SK-N-MC (cell line): Measurements from ENCODE around the gene KIAA0825.
"Not testable (repeated sequence)": the region's sequence is repeated elsewhere in the genome, so short reads cannot be mapped to it uniquely, and the experiment has no call there.

Source experiments
- DNase-seq: peaks from one replicate; pipeline ENCODE4 v3.0.0-alpha.2; 2011; ENCODE audit warnings: low read depth, low spot score
- H3K27ac ChIP-seq: fragments of 200-600 bp; sonication (generic); 2 replicates; pipeline ENCODE4 v1.5.1; 2016; ENCODE audit warnings: mixed run types
- H3K36me3 ChIP-seq: fragments of 200-600 bp; sonication (generic); 2 replicates; pipeline ENCODE4 v1.6.1; 2017; ENCODE audit warnings: antibody characterized with exemption, low read length, mixed read lengths; ENCODE audit not compliant: insufficient read depth
- H3K4me3 ChIP-seq: fragments of 200-600 bp; sonication (generic); 2 replicates; pipeline ENCODE4 v1.5.1; 2016
- H3K9ac ChIP-seq: fragments of 200-600 bp; sonication (generic); 2 replicates; pipeline ENCODE4 v1.8.0; 2017; ENCODE audit warnings: mixed run types, mixed read lengths; ENCODE audit not compliant: insufficient read length
- H3K9me3 ChIP-seq: fragments of 200-600 bp; sonication (generic); 2 replicates; pipeline ENCODE4 v1.6.1; 2017; ENCODE audit warnings: low read depth, mild to moderate bottlenecking, antibody characterized with exemption, low read length, moderate library complexity, mixed read lengths
- EZH2 ChIP-seq: fragments of 200-600 bp; sonication (generic); IDR thresholded peaks from one replicate; pipeline ENCODE4 v1.6.1; 2017; ENCODE audit warnings: antibody characterized with exemption
- FOXP2 ChIP-seq: optimal IDR thresholded peaks from 2 replicates; pipeline ENCODE3; 2011; ENCODE audit warnings: mild to moderate bottlenecking, moderate library complexity; ENCODE audit not compliant: insufficient read depth; ENCODE audit errors: extremely low read length, control extremely low read depth
- POLR2AphosphoS5 ChIP-seq: IDR thresholded peaks from 2 replicates; pipeline ENCODE4 v1.6.1; 2012; ENCODE audit warnings: mild to moderate bottlenecking, low read depth, low read length, borderline replicate concordance

Gene KIAA0825

DNA sequence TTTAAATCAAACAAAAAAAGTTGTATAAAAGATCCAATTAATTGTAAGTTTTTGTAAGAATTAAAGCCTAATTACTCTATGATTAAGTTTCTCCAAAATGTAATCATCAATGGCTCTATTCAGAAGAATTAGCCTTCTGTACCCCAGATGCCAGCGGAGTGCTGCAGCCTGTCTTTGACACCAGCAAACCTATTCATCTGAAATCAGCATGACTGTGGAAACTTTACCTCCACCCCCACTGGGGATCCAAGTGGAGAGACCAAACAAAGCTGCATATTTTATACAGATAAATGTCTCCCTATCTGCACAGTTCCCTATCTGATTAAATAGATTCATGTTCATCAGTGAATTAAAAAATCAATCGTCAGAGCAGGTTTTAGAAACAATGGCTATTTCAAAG lies 426.8 kb downstream of the KIAA0825 start:
- H3K4me3 ChIP-seq = no peak overlapping the region
- no peaks in the 10 kb centered on the region for H3K9me3 ChIP-seq
- H3K9ac ChIP-seq = no peak overlapping the region
- no peak for DNase-seq
- no peak overlapping the region for H3K27ac ChIP-seq
- TF ChIP-seq FOXP2 = no peak
- TF ChIP-seq POLR2AphosphoS5 = no peak
- TF ChIP-seq EZH2 = no peak
- no peaks in the 10 kb centered on the region for H3K36me3 ChIP-seq

DNA sequence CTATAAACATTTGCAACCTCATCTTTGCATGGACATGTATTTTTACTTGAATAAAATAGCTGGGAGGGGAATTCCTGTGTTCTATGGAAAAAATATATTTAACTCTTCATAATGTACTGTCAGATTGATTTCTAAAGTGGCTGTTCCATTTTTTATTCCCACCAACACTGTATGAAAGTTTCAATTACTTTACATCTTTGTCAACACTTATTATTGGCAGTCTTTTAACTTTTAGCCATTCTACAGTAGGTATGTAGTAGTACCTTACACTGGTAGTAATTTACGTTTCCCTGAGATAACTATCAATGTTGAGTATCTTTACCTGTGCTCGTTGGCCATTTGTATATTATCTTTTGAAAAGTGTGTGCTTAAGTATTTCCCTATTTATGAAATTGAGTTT lies 429.7 kb downstream of the KIAA0825 start:
- Histone ChIP-seq H3K27ac (no peak overlapping the region), H3K9ac (no peak overlapping the region), H3K9me3 (no peaks in the 10 kb centered on the region), H3K4me3 (no peak overlapping the region), H3K36me3 (no peaks in the 10 kb centered on the region)
- TF ChIP-seq EZH2 = no peak
- no peak for TF ChIP-seq FOXP2
- no peak for TF ChIP-seq POLR2AphosphoS5
- DNase-seq = no peak

DNA sequence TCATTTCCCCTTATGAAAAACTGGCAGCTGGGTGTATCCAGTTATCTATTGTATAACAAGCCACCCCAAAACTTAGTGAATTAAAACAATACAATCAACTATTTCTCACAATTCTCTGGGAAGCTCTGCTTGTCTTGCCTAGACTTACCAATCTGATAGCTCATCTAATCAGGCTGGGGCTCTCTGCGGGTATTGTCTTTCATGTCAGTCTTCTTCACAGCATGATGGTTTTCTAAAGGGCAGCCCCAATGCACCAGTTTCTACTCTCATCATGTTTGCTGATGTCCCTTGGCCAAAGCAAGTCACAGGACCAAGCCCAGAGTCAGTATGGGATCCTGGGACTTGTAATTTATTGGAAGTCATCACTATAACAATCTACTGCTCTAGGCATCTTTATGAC lies 433.5 kb downstream of the KIAA0825 start:
- DNase-seq = no peak
- TF ChIP-seq POLR2AphosphoS5 (no peak), EZH2 (no peak), FOXP2 (no peak)
- Histone ChIP-seq H3K4me3 (no peak overlapping the region), H3K9me3 (no peaks in the 10 kb centered on the region), H3K9ac (no peak overlapping the region), H3K27ac (no peak overlapping the region), H3K36me3 (no peaks in the 10 kb centered on the region)

DNA sequence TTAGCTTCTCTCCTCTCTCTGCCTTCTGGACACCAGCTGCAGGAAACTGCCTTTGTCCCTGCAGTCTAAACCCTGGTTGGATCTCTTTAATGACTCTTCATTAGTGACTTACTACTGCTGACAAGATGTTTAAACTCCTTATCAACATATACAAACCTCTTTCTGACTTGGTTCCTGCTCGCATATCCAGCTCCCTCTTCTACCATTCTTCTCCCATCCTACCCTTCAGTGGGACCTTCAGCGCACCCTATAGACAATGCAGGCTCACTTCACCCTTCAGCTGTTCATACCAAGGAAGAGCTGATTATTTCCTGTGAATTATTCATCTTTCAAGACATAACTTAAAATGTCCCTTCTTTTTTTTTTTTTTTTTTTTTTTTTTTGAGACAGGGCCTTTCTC lies 436.5 kb downstream of the KIAA0825 start:
- TF ChIP-seq FOXP2 = no peak
- TF ChIP-seq EZH2 = no peak
- no peak for TF ChIP-seq POLR2AphosphoS5
- Histone ChIP-seq H3K9ac (no peak overlapping the region), H3K36me3 (no peaks in the 10 kb centered on the region), H3K9me3 (no peaks in the 10 kb centered on the region), H3K27ac (no peak overlapping the region), H3K4me3 (no peak overlapping the region)
- DNase-seq = no peak

DNA sequence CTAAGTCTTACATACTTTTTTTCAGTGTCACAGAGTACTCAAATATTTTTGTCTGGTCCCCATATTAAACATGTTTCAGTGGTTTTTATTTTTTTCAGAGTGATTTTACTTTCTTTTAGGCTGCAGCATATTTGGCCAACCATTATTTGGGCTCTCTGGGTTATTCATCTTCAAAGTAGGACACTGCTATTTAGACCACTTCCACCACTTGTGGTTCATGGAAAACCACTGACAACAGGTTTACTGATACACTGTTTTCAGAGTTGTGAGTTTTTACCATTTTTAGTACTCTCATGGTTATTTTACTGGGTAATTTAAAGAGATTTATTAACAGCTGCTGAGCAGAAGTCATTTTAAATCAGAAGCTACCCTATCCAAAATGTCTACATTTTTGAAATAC lies 437.6 kb downstream of the KIAA0825 start:
- H3K4me3 ChIP-seq = no peak overlapping the region
- H3K27ac ChIP-seq = no peak overlapping the region
- H3K9me3 ChIP-seq = no peaks in the 10 kb centered on the region
- TF ChIP-seq FOXP2 (no peak), POLR2AphosphoS5 (no peak), EZH2 (no peak)
- DNase-seq = no peak
- H3K36me3 ChIP-seq = no peaks in the 10 kb centered on the region
- H3K9ac ChIP-seq = no peak overlapping the region

DNA sequence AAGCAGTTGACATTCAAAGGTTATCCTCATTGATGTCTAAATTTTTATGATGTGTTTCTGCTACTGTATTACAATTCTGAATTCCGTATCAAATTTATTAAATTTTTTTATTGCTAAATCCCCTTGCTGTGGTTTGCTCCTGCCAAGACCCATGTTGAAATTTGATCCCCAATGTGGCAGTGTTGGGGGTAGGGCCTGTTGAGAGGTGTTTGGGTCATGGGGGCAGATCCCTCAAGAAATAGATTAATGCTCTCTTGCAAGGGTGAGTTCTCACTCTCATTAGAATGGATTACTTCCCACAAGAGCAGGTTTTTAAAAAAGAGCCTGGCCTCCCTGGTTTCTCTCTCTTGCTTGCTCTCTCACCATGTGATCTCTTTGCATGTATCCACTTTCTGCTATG lies 442.5 kb downstream of the KIAA0825 start:
- H3K9me3 ChIP-seq = no peaks in the 10 kb centered on the region
- no peaks in the 10 kb centered on the region for H3K36me3 ChIP-seq
- no peak overlapping the region for H3K4me3 ChIP-seq
- DNase-seq = no peak
- TF ChIP-seq EZH2 = no peak
- TF ChIP-seq FOXP2 = no peak
- TF ChIP-seq POLR2AphosphoS5 = no peak
- H3K9ac ChIP-seq = no peak overlapping the region
- H3K27ac ChIP-seq = no peak overlapping the region

DNA sequence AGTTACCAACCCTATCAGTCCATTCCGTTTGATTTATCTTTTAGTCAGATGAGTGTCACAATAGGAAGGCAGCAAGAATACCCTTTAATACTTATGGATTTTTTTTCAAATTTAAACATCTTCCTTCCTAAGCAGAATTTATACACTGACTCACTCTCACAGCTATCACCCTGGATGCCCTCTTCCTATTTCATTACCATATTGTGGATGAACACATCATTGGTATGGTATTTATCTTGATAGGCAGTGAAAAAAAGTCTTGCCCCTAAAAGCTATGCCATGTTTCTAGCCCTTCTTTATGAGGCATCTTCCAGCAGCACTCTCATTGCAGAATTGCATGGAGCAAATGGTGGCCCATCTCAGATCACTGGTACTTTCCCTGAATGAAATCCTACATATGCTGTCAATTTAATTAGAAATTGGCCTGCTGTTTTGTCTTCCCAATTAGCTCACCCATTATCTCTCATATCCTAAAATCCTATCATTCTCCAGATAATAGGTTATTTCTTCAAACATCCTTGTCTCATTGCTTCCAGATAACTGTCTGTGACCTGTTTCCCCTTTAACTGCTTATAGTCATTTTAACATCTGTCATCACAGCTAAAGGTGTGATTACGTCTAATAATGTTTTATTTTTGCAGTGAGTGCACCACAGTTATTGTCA lies 443.5 kb downstream of the KIAA0825 start:
- H3K9ac ChIP-seq = no peak overlapping the region
- no peak for DNase-seq
- no peak overlapping the region for H3K27ac ChIP-seq

DNA sequence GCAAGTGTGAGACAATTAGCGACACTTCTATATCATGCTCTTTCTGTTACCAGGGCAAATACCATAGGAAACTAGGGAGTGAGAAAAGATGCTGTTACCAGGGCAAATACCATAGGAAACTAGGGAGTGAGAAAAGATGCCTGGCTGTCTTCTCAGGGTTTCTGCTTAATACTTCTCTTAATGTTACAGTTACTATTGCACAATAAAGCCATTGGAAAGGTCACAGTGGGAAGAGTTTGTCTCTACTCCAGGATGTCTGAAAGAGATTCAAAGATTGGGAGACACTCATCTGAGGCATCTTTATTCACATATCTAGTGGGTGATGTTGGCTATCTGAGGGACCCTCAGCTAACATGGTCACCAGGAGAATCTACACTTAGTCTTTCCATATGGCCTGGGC lies 445.3 kb downstream of the KIAA0825 start:
- H3K27ac ChIP-seq = no peak overlapping the region
- TF ChIP-seq EZH2 (no peak), POLR2AphosphoS5 (no peak), FOXP2 (no peak)
- no peaks in the 10 kb centered on the region for H3K9me3 ChIP-seq
- H3K9ac ChIP-seq = no peak overlapping the region
- no peak for DNase-seq
- H3K4me3 ChIP-seq = no peak overlapping the region
- H3K36me3 ChIP-seq = no peaks in the 10 kb centered on the region

More for the DNA sequence above, 443.5 kb downstream of the KIAA0825 start:
- Histone ChIP-seq H3K4me3 (no peak overlapping the region), H3K9me3 (no peaks in the 10 kb centered on the region), H3K36me3 (no peaks in the 10 kb centered on the region)
- TF ChIP-seq POLR2AphosphoS5 = no peak
- TF ChIP-seq FOXP2 = no peak
- TF ChIP-seq EZH2 = no peak

DNA sequence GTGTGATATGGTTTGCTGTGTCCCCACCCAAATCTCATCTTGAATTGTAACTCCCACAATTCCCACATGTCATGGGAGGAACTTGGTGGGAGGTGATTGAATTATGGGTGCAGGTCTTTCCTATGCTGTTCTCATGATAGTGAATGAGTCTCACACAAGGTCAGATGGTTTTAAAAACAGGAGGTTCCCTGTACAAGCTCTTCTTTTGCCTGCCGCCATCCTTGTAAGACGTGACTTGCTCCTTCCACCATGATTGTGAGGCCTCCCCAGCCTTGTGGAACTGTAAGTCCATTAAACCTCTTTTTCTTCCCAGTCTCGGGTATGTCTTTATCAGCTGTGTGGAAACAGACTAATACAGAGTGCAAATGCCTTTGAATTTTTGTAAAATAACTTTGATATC lies 447.3 kb downstream of the KIAA0825 start:
- H3K9me3 ChIP-seq = not testable (repeated sequence)

DNA sequence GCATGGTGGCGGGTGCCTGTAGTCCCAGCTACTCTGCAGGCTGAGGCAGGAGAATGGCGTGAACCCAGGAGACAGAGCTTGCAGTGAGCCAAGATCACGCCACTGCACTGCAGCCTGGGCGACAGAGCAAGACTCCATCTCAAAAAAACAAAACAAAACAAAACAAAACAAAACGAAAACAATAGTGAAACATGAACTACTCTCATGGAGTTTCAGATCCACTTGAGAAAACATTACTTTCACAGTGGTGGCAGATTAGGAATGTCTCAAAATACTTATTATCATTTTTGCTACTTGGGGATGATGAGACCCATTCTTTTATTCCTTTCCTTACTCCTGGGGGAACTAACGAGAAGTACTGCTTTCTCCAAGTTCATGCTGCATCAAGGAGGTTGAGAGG lies 448.2 kb downstream of the KIAA0825 start:
- DNase-seq, H3K9me3 ChIP-seq, H3K9ac ChIP-seq, H3K27ac ChIP-seq, H3K4me3 ChIP-seq, H3K36me3 ChIP-seq: not testable (repeated sequence)

More for the DNA sequence above, 447.3 kb downstream of the KIAA0825 start:
- H3K27ac ChIP-seq, DNase-seq, H3K9ac ChIP-seq, H3K36me3 ChIP-seq, H3K4me3 ChIP-seq: not testable (repeated sequence)
